Astrocyte of the cerebellum (primary cell): Measurements from ENCODE around the gene KIF4A.
"Not testable (repeated sequence)": the region's sequence is repeated elsewhere in the genome, so short reads cannot be mapped to it uniquely, and the experiment has no call there.

Experiments
- DNase-seq: peaks from one replicate; pipeline ENCODE4 v3.0.0-alpha.2; 2011; ENCODE audit warnings: low read depth
- H3K4me3 ChIP-seq: 2 replicates; pipeline ENCODE4 v1.5.1; 2011; ENCODE audit warnings: mild to moderate bottlenecking, low read depth, low read length, moderate library complexity
- in situ Hi-C: cut with HindIII; loops from 2 replicates; pipeline ENCODE4 v1.10.0; 2017; ENCODE audit warnings: low sequenced_read_pairs
- TF ChIP-seq, protein P1 (sequence below): IDR thresholded peaks from 2 replicates; pipeline ENCODE4 v1.5.1; 2012; ENCODE audit warnings: low read length, low read depth, moderate library complexity, mild to moderate bottlenecking; ENCODE audit errors: missing control alignments

Gene KIF4A

DNA sequence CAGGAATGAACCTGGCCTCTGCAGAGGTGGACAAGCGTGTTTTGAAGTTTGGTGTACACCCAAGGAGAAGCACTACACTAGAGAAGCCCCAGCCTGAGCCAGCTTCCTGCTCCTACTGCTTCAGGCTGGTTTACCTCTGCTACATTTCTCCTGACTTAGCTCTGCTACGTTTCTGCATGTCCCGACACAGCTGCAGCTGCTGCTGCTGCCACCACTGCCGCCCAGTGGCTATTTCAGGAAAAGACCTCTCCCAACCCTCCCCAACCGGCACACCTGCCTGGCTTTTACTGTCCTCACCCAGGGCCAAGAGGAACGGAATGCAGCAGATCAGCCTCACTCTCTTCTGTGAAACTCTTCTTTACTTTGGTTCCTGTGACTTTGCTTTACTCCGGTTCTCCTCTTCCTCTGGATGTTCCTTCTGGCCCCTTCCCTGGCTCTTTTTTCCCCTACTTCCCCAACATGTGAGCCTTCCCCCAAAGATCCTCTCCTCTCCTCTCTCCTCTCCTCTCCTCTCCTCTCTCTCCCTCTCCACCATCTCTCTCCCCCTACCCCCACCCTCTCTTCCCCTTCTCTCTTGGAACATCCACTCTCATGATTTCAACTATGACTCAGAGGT lies 26.8 kb upstream of the KIF4A start:
- TF ChIP-seq, protein P1, sequence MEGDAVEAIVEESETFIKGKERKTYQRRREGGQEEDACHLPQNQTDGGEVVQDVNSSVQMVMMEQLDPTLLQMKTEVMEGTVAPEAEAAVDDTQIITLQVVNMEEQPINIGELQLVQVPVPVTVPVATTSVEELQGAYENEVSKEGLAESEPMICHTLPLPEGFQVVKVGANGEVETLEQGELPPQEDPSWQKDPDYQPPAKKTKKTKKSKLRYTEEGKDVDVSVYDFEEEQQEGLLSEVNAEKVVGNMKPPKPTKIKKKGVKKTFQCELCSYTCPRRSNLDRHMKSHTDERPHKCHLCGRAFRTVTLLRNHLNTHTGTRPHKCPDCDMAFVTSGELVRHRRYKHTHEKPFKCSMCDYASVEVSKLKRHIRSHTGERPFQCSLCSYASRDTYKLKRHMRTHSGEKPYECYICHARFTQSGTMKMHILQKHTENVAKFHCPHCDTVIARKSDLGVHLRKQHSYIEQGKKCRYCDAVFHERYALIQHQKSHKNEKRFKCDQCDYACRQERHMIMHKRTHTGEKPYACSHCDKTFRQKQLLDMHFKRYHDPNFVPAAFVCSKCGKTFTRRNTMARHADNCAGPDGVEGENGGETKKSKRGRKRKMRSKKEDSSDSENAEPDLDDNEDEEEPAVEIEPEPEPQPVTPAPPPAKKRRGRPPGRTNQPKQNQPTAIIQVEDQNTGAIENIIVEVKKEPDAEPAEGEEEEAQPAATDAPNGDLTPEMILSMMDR = peak; percentile 67
- no peak for DNase-seq
- no peak overlapping the region for H3K4me3 ChIP-seq
- in situ Hi-C loops = no loop called here

DNA sequence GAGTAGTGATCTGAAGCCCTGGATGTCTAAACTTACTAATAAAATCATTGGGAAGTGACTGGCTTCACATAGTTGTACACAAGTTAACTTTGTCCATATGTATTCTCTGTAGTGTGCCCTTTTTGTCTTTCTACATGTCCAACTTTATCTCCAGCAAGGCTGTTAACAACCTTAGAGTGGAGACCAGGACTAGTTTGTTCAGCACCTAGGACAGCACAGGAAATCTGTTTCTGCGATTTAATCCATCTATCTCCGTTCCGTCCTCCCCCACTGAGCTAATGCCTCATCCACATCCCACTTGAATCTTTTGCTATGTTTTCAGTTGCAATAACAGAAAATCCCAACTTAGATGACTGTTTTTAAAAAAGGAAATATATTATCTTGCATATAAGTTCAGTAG lies 25.1 kb upstream of the KIF4A start:
- in situ Hi-C loops = no loop called here
- DNase-seq = no peak
- H3K4me3 ChIP-seq = no peak overlapping the region
- TF ChIP-seq, protein P1 = no peak

DNA sequence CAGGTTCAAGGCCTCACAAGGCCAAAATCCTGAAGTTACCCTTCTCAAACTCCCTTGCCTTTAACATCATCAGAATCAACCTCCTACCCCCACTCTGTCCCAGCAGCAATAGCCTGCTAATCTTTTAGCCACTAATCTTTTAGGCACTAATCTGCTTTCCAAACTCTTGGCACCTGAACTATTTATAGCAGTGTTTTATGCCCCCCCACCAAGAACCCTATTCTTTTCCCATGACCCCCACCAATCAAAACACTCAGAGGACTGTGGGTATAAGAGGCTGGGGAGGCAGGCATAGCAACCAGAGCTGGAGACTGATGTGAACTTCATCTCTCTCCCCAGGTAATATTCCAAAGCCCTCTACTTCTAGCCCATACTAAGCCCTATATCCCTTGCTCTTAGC lies 21.9 kb upstream of the KIF4A start, which contains the start of gene ARR3:
ARR3 (plus strand) TSS at position 301 of the 400 bp plus-strand sequence. CDS start 1,052 bp downstream, outside the sequence.
- H3K4me3 ChIP-seq = no peak within 1 kb of the TSS

DNA sequence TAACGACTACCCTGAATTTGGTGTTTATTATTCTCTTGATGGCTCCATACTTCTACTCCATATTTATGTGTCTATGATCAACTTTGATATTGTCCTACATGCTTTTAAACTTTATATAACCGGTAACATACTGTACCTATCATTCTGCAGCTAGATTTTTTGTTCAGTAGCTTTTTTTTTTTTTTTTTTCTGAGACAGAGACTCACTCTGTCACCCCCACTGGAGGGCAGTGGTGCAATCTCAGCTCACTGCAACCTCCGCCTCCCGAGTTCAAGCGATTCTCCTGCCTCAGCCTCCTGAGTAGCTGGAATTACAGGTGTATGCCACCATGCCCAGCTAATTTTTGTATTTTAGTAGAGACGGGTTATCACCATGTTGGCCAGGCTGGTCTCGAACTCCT lies 15.9 kb upstream of the KIF4A start:
- DNase-seq, in situ Hi-C loops, H3K4me3 ChIP-seq: not testable (repeated sequence)

More for the DNA sequence above, 21.9 kb upstream of the KIF4A start, which contains the start of gene ARR3:
- DNase-seq = no peak
- in situ Hi-C loops = no loop called here
- TF ChIP-seq, protein P1 = no peak

DNA sequence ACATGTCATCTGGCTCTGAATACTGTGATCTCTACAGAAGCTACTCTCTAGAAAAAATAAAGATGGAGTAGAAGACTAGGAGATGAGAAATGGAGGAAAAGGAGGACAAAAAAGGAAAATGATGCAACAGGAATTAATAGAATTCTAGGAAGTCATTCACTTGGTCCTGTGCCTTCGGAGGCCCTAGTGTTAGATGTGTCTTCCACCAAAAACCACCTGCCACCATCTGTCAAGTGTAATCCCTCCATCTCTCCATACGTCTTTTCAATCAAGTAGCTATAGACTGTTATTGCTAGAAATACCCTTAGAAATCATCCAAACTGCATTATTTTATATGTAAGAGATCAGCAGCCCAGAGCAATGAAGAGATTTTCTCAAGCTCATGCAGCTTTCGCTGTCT lies 10.8 kb upstream of the KIF4A start:
- in situ Hi-C loops = no loop called here
- no peak overlapping the region for H3K4me3 ChIP-seq
- DNase-seq = no peak
- TF ChIP-seq, protein P1 = no peak

DNA sequence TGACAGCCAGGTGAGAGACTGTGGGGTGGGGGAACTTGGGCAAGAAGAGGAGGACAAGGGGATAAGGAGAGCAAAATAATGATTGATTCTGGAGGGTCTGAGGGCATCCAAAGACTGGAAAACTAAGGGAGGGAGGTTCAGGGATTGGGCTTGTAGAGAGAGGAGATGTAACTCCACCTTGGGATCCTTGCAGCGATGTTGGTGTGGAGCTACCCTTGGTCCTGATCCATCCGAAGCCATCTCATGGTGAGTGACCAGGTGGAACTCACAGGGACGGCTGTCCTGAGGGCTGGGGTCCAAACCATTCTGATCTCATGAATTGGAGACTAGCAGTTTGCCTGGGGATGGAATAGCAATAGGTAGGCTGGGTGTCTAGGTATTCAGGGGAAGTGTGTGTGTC lies 9.3 kb upstream of the KIF4A start:
- TF ChIP-seq, protein P1 = no peak
- H3K4me3 ChIP-seq = no peak overlapping the region
- no peak for DNase-seq
- in situ Hi-C loops = no loop called here

DNA sequence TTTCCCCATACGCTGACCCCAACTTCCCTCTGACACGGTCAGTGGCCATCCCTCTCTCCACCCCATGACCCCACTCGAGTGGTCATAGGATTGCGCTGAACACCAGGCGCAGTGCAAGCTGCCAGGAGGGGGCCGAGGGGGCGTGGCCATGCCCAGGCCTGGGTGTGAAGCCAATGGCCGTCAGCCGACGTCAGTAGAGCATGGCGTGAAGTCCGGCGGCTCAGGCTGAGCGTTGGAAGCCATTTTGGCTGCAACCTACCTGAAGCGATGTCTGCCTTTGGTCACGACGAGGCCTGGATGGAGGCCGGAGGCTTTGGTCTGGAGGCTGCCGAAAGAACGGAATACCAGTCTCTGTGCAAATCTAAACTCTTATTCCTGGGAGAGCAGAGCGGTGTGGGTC lies 8.0 kb upstream of the KIF4A start, which contains the start of gene RAB41:
RAB41 (plus strand) TSS at position 222 of the 400 bp plus-strand sequence; CDS start at position 268, 46 bp downstream.
- in situ Hi-C loops = no loop called here
- DNase-seq = no peak
- TF ChIP-seq, protein P1 = no peak
- no peak within 1 kb of the TSS for H3K4me3 ChIP-seq
